Tibial nerve (tissue), 4 donors: Measurements from ENCODE around the gene ZPLD1. TPM values are rescaled to one million over a fixed set of nuclear protein-coding genes. Genes with fewer than 3 reads are reported as not detected.

Experiments used
- DNase-seq, 2 donors: peaks; one replicate each; pipeline ENCODE4 v3.0.0-alpha.2; 2019; ENCODE audit warnings: low spot score in 2 of 2
- H3K27ac ChIP-seq, 4 donors: fragments of 200-600 bp; sonication (generic) in 3 of 4; one replicate each; pipeline ENCODE4 v1.5.1; 2017 to 2019; ENCODE audit warnings: mild to moderate bottlenecking in 1 of 4
- H3K27me3 ChIP-seq, 2 donors: fragments of 200-600 bp; sonication (generic) in 1 of 2; one replicate each; pipeline versions ENCODE4 v1.5.1 to v1.6.0; 2017 to 2019
- H3K36me3 ChIP-seq, 3 donors: fragments of 200-600 bp; sonication (generic); one replicate each; pipeline ENCODE4 v1.5.1; 2018 to 2019
- H3K4me1 ChIP-seq, 4 donors: fragments of 200-600 bp; sonication (generic) in 3 of 4; one replicate each; pipeline ENCODE4 v1.5.1; 2017 to 2019
- H3K4me3 ChIP-seq, 4 donors: fragments of 200-600 bp; sonication (generic) in 3 of 4; one replicate each; pipeline ENCODE4 v1.5.1; 2017 to 2019; ENCODE audit warnings: mild to moderate bottlenecking in 1 of 4, moderate library complexity in 1 of 4
- H3K9me3 ChIP-seq, 4 donors: fragments of 200-600 bp; sonication (generic) in 3 of 4; one replicate each; pipeline ENCODE4 v1.5.1; 2017 to 2019
- CTCF ChIP-seq, 5 experiments: fragments of 200-600 bp in 3 of 5; fragments of 450-650 bp in 2 of 5; sonication (generic) in 3 of 5; IDR thresholded peaks; one replicate each; pipeline ENCODE4 v1.5.1; 2016 to 2019; ENCODE audit warnings: antibody characterized with exemption in 5 of 5, mild to moderate bottlenecking in 3 of 5, moderate library complexity in 2 of 5
- EP300 ChIP-seq, 2 donors: sonication (generic); formaldehyde crosslinking; IDR thresholded peaks; one replicate each; pipeline ENCODE4 v1.6.1; 2017; ENCODE audit warnings: antibody characterized with exemption in 2 of 2, mild to moderate bottlenecking in 1 of 2
- POLR2A ChIP-seq, 2 donors: fragments of 450-650 bp; IDR thresholded peaks; one replicate each; pipeline ENCODE4 v1.6.1; 2017; ENCODE audit warnings: antibody characterized with exemption in 2 of 2, mild to moderate bottlenecking in 2 of 2, moderate library complexity in 2 of 2
- WGBS, 2 donors: methylation state at CpG; one replicate each; pipeline ENCODE4 v1.1.5; 2018; 5-methylcytosine and 5-hydroxymethylcytosine counted together
- total RNA-seq, 4 donors: library from RNA; depleted of rRNA; stranded (reverse); fragments of >200 nt; gene quantifications; one replicate each; pipeline ENCODE4 v1.1.0, GENCODE V29; 2016

ZPLD1 gene
- total RNA-seq, 4 donors from 2014 or later, result not detected

DNA sequence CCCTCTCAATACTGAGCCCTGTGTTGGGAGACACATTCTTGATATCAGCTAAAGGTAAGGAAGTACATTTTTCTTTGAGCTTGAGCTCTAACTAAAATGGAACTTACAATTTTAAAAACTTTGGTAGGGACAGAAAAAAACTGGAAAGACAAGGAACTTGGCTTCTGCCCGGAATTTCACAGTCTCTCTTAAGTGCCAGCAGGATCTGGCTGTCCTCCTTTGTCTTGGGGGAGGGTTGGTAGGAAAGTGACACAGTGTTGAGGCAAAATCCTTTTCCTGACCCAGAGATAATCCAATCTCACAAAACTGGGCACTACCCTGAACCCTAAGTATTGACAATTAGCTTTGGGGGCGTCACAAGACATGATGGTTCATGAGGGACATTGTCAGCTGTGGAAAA is 45.3 kb downstream of the ZPLD1 start:
- TF ChIP-seq CTCF (IDR thresholded peaks at IDR 0.05) (no peak), POLR2A (IDR thresholded peaks at IDR 0.05) (no peak)
- Histone ChIP-seq H3K36me3 (no peaks in the 10 kb centered on the region), H3K4me3 (no peak overlapping the region), H3K27me3 (no peaks in the 10 kb centered on the region), H3K27ac (no peak overlapping the region), H3K9me3 (no peaks in the 10 kb centered on the region), H3K4me1 (no peaks in the 10 kb centered on the region)
- WGBS, 2 donors, result 68 to 70% methylated on average over 2 of the region's 2 CpGs
- DNase-seq, result no peak

- 52 to 59% methylated on average over 4 of the region's 4 CpGs for WGBS, 2 donors
- Histone ChIP-seq H3K4me3 (no peak overlapping the region), H3K27ac (no peak overlapping the region), H3K27me3 (no peaks in the 10 kb centered on the region), H3K9me3 (no peaks in the 10 kb centered on the region), H3K36me3 (no peaks in the 10 kb centered on the region), H3K4me1 (no peaks in the 10 kb centered on the region)
- DNase-seq, result no peak
- no peak for TF ChIP-seq EP300 (IDR thresholded peaks at IDR 0.05)
- no peak for TF ChIP-seq POLR2A (IDR thresholded peaks at IDR 0.05)
- no peak for TF ChIP-seq CTCF (IDR thresholded peaks at IDR 0.05)
Observed at GRCh38 chr3:102481050-102481449, 46.2 kb downstream of the ZPLD1 start.

DNA sequence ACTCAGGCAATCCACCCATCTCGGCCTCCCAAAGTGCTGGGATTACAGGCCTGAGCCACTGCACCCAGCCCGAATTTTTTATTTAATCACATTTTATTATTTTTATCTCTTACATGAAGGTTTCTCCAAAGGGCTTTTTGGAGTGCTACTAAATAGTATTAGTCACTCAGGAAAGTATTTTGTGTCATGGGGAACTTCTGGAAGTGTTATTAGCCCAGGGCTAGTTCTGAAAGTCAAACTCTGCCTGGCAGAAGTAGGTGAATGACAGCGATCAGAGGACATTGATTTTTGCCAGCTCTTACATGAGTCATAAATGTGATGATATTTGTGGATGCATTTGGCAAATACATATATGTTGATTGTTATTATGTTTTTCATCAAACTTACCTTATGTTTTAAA is 48.7 kb downstream of the ZPLD1 start:
- no peak for DNase-seq
- TF ChIP-seq CTCF (IDR thresholded peaks at IDR 0.05) (no peak), POLR2A (IDR thresholded peaks at IDR 0.05) (no peak)
- Histone ChIP-seq H3K27me3 (no peaks in the 10 kb centered on the region), H3K27ac (no peak overlapping the region), H3K36me3 (no peaks in the 10 kb centered on the region), H3K9me3 (no peaks in the 10 kb centered on the region), H3K4me3 (no peak overlapping the region), H3K4me1 (peaks cover 0 to 5% (median 0%) of the 10 kb centered on the region in 4 donors)
- WGBS, 2 donors, result 87 to 90% methylated on average over 3 of the region's 3 CpGs

DNA sequence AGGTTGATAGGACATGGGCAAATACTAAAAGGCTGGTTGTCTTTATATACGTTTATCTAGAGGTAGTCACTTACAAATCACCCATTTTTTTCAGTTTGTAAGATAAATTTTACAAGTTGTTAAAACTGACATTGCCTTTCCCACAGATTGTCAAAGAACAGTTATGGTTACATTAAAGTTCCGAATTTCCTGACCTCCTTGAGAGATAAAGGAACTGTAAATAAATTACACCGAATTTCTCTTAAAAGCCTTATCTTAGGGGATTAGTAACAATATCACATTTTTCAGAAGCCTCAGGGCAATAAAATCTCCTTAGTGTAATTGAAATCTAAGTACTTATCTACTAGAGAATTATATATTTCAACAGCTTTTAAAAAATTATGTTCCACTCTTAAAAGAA is 49.5 kb downstream of the ZPLD1 start:
- no peak overlapping the region for H3K27ac ChIP-seq
- no peaks in the 10 kb centered on the region for H3K27me3 ChIP-seq
- TF ChIP-seq POLR2A (IDR thresholded peaks at IDR 0.05), result no peak
- no peak for DNase-seq
- WGBS, 2 donors, result 66 to 68% methylated on average over 3 of the region's 3 CpGs
- no peaks in the 10 kb centered on the region for H3K36me3 ChIP-seq
- peaks cover 0 to 5% (median 0%) of the 10 kb centered on the region in 4 donors for H3K4me1 ChIP-seq
- H3K9me3 ChIP-seq, result no peaks in the 10 kb centered on the region
- no peak overlapping the region for H3K4me3 ChIP-seq

DNA sequence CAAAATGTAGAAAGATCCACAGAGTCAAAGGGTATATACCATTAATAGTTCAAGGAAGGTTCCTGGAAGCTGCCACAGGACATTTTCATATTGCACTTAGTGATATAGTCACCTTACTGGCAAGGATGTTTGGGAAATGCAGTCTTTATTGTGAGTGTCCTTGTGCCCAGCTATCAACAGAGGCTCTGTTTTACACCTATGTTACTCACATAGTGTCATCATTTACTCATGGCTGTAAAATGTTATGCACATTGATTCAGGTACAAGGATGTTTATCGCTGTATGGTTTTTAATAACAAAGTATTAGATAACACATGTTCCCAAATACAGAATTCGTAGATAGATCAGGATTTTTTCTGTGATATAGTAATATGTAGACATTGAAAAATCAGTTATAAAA is 50.9 kb downstream of the ZPLD1 start:
- H3K36me3 ChIP-seq, result no peaks in the 10 kb centered on the region
- 95 to 96% methylated on average over 2 of the region's 2 CpGs for WGBS, 2 donors
- TF ChIP-seq EP300 (IDR thresholded peaks at IDR 0.05), result no peak
- TF ChIP-seq POLR2A (IDR thresholded peaks at IDR 0.05), result no peak
- TF ChIP-seq CTCF (IDR thresholded peaks at IDR 0.05), result no peak

DNA sequence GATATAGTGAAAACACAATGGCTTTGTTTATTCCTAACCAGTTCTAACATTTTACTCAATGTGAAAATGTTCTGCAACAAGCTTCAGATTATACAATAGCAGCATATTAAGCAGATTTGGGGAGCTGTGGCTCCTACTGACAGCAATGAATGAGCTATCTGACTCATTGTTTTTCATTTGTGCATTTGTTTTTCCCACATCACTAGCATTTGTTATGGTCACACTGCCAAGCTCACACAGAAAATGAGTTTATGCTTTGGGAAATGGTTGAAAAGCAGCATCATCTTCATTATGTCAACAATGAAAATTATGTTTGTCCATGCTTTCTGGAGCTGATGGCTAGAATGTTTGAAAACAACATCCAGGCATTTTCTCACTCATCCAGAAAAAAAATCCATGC is 53.5 kb downstream of the ZPLD1 start:
- no peaks in the 10 kb centered on the region for H3K36me3 ChIP-seq
- H3K4me1 ChIP-seq, result peaks cover 0 to 5% (median 0%) of the 10 kb centered on the region in 4 donors
- no peak for DNase-seq
- H3K27me3 ChIP-seq, result no peaks in the 10 kb centered on the region
- H3K4me3 ChIP-seq, result no peak overlapping the region
- TF ChIP-seq POLR2A (IDR thresholded peaks at IDR 0.05) (no peak), EP300 (IDR thresholded peaks at IDR 0.05) (no peak), CTCF (IDR thresholded peaks at IDR 0.05) (no peak)
- no peaks in the 10 kb centered on the region for H3K9me3 ChIP-seq
- no peak overlapping the region for H3K27ac ChIP-seq

More for the DNA sequence above, 50.9 kb downstream of the ZPLD1 start:
- no peak overlapping the region for H3K4me3 ChIP-seq
- H3K9me3 ChIP-seq, result no peaks in the 10 kb centered on the region
- peaks cover 0 to 5% (median 0%) of the 10 kb centered on the region in 4 donors for H3K4me1 ChIP-seq
- H3K27me3 ChIP-seq, result no peaks in the 10 kb centered on the region
- no peak overlapping the region for H3K27ac ChIP-seq
- no peak for DNase-seq
